Superior temporal gyrus (tissue), 1 donor: ENCODE data around the gene TNS3.

Source experiments
- DNase-seq: peaks from one replicate; pipeline ENCODE4 v3.0.0-alpha.2; 2016; ENCODE audit errors: extremely low spot score

TNS3 gene

GRCh38 chr7:47581438-47581803, 490 bp downstream of the TNS3 start:
- no peak for DNase-seq

- no peak for DNase-seq
These were observed 1.0 kb downstream of the TNS3 start for GRCh38 chr7:47580811-47581331.

GRCh38 chr7:47580175-47580706, 1.7 kb downstream of the TNS3 start:
- no peak for DNase-seq

- no peak for DNase-seq
These were observed 2.5 kb downstream of the TNS3 start for GRCh38 chr7:47579458-47579857.

GRCh38 chr7:47578579-47579270, 3.2 kb downstream of the TNS3 start:
- no peak for DNase-seq

GRCh38 chr7:47577321-47577919, 4.5 kb downstream of the TNS3 start:
- DNase-seq = no peak

GRCh38 chr7:47576866-47577306, 5.0 kb downstream of the TNS3 start:
- no peak for DNase-seq

GRCh38 chr7:47576031-47576865, 5.7 kb downstream of the TNS3 start:
- no peak for DNase-seq

GRCh38 chr7:47574482-47575329, 7.2 kb downstream of the TNS3 start:
- DNase-seq = no peak

GRCh38 chr7:47573758-47574481, 8.0 kb downstream of the TNS3 start:
- DNase-seq = no peak

- no peak for DNase-seq
These were observed 8.8 kb downstream of the TNS3 start for GRCh38 chr7:47572939-47573757.

GRCh38 chr7:47572094-47572445, 9.8 kb downstream of the TNS3 start:
- no peak for DNase-seq

- DNase-seq = peak; percentile 33
These were observed 10.4 kb downstream of the TNS3 start for GRCh38 chr7:47571331-47572093.

GRCh38 chr7:47570649-47571050, 11.3 kb downstream of the TNS3 start:
- no peak for DNase-seq

GRCh38 chr7:47568547-47568946, 13.4 kb downstream of the TNS3 start:
- DNase-seq = peak; percentile 93

- no peak for DNase-seq
These were observed 13.9 kb downstream of the TNS3 start for GRCh38 chr7:47568056-47568455.

GRCh38 chr7:47565640-47566250, 16.2 kb downstream of the TNS3 start:
- DNase-seq = no peak

- no peak for DNase-seq
These were observed 18.4 kb downstream of the TNS3 start for GRCh38 chr7:47563521-47563920.
